GM12878 (cell line): ENCODE data around the gene CD3G. TPM values are rescaled to one million over a fixed set of nuclear protein-coding genes. Genes with fewer than 3 reads are reported as not detected.

Experiments
- ATAC-seq: fragments of 200-7000 bp; cut with Tn5 transposase; 3 replicates; pipeline ENCODE4 v1.9.1; 2020; ENCODE audit warnings: mild to moderate bottlenecking, moderate library complexity
- BruUV-seq: library from RNA; stranded (reverse); fragments of 400-500 nt; replicated peaks from 2 replicates; lab custom pipeline; 2021; lab: Mats Ljungman, UMichigan
- CTCF ChIA-PET: fragments of 300-600 bp; sonication (Branson Sonifier 250); formaldehyde crosslinking; extraction: SDS; loops from one replicate; lab custom pipeline; 2021; ENCODE audit warnings: inconsistent platforms; lab: Yijun Ruan, JAX
- POLR2A ChIA-PET: fragments of 350-600 bp; formaldehyde crosslinking; extraction: SDS; loops from one replicate; lab custom pipeline; 2021; ENCODE audit warnings: inconsistent platforms; lab: Charles Lee
- RAD21 ChIA-PET: fragments of 300-600 bp; sonication (Branson Sonifier 250); formaldehyde crosslinking; loops from one replicate; lab custom pipeline; 2023; ENCODE audit warnings: antibody characterized with exemption; ENCODE audit not compliant: unreplicated experiment; lab: Charles Lee
- SMC1A ChIA-PET: fragments of 300-600 bp; sonication (Branson Sonifier 250); formaldehyde crosslinking; loops from one replicate; lab custom pipeline; 2023; ENCODE audit not compliant: unreplicated experiment, uncharacterized antibody; lab: Charles Lee
- DNase-seq: peaks from one replicate; pipeline ENCODE4 v3.0.0-alpha.2; 2011; ENCODE audit warnings: low read depth, low spot score
- FAIRE-seq: peaks from 3 replicates; lab custom pipeline; 2011; peaks lifted over from hg19 to GRCh38; lab: Jason Lieb, UNC
- H2AFZ ChIP-seq: 2 replicates; pipeline ENCODE4 v1.6.0; 2011; ENCODE audit warnings: low read depth, low read length, control low read depth; ENCODE audit not compliant: control insufficient read depth
- H3K27ac ChIP-seq: 2 replicates; pipeline ENCODE4 v1.5.1; 2011; ENCODE audit warnings: control low read depth; ENCODE audit not compliant: control insufficient read depth, insufficient read depth
- H3K27me3 ChIP-seq, 2 experiments: replicated peaks in 1 of 2; 2 replicates each; pipeline versions ENCODE4 v1.6.0 to v1.6.1; 2011; ENCODE audit warnings: low read length in 1 of 2; ENCODE audit not compliant: control insufficient read depth in 2 of 2, insufficient read depth in 2 of 2
- H3K36me3 ChIP-seq, 2 experiments: 2 replicates each; pipeline ENCODE4 v1.5.1; 2011; ENCODE audit warnings: low read length in 1 of 2; ENCODE audit not compliant: control insufficient read depth in 2 of 2, insufficient read depth in 2 of 2
- H3K4me1 ChIP-seq: 2 replicates; pipeline ENCODE4 v1.6.1; 2011; ENCODE audit warnings: mild to moderate bottlenecking, low read length, moderate library complexity, mixed read lengths; ENCODE audit not compliant: control insufficient read depth, insufficient read depth
- H3K4me2 ChIP-seq: 2 replicates; pipeline ENCODE4 v1.6.0; 2011; ENCODE audit warnings: control low read depth; ENCODE audit not compliant: control insufficient read depth, insufficient read depth
- H3K4me3 ChIP-seq: fragments of 200-600 bp; sonication (generic); 2 replicates; pipeline ENCODE4 v1.5.1; 2016
- H3K79me2 ChIP-seq: 2 replicates; pipeline ENCODE4 v1.6.0; 2011; ENCODE audit warnings: low read length; ENCODE audit not compliant: control insufficient read depth, insufficient read depth
- H3K9ac ChIP-seq: 2 replicates; pipeline ENCODE4 v1.8.0; 2011; ENCODE audit warnings: low read length, control low read depth, mixed read lengths; ENCODE audit not compliant: control insufficient read depth, insufficient read depth
- H3K9me3 ChIP-seq: replicated peaks from 3 replicates; pipeline ENCODE4 v1.5.1; 2011; ENCODE audit warnings: mild to moderate bottlenecking, low read length; ENCODE audit not compliant: control insufficient read depth, insufficient read depth
- H4K20me1 ChIP-seq: 2 replicates; pipeline ENCODE4 v1.6.0; 2011; ENCODE audit not compliant: control insufficient read depth, insufficient read depth
- DPF2 ChIP-seq: fragments of 450-650 bp; IDR thresholded peaks from 2 replicates; pipeline ENCODE4 v1.6.1; 2017; ENCODE audit warnings: mild to moderate bottlenecking
- ELK1 ChIP-seq: IDR thresholded peaks from 2 replicates; pipeline ENCODE4 v1.6.1; 2012; ENCODE audit warnings: low read depth, low read length, improper control_type of control experiment
- FOXK2 ChIP-seq: fragments of 450-650 bp; IDR thresholded peaks from 2 replicates; pipeline ENCODE4 v1.6.1; 2017; ENCODE audit warnings: mild to moderate bottlenecking, moderate library complexity
- NFIC ChIP-seq: IDR thresholded peaks from 2 replicates; pipeline ENCODE4 v1.6.1; 2012; ENCODE audit warnings: low read depth, mild to moderate bottlenecking, inconsistent platforms, low read length, moderate library complexity
- RELA ChIP-seq: fragments of 450-650 bp; IDR thresholded peaks from 2 replicates; pipeline ENCODE4 v1.8.0; 2014; ENCODE audit warnings: borderline replicate concordance; ENCODE audit not compliant: partially characterized antibody
- REST ChIP-seq: IDR thresholded peaks from 2 replicates; pipeline ENCODE4 v1.6.1; 2012; ENCODE audit warnings: mild to moderate bottlenecking, low read depth, low read length
- STAT1 ChIP-seq: fragments of 450-650 bp; conservative IDR thresholded peaks from 2 replicates; pipeline ENCODE4 v1.6.1; 2014; ENCODE audit warnings: antibody characterized with exemption, mild to moderate bottlenecking
- SUZ12 ChIP-seq: fragments of 200-600 bp; sonication (generic); IDR thresholded peaks from one replicate; pipeline ENCODE4 v1.6.1; 2018; ENCODE audit warnings: antibody characterized with exemption, mild to moderate bottlenecking; ENCODE audit not compliant: unreplicated experiment
- ZNF384 ChIP-seq: IDR thresholded peaks from 2 replicates; pipeline ENCODE4 v1.6.1; 2012; ENCODE audit warnings: low read depth, mild to moderate bottlenecking, low read length, improper control_type of control experiment, borderline replicate concordance
- ZSCAN29 ChIP-seq: fragments of 450-650 bp; IDR thresholded peaks from 2 replicates; pipeline ENCODE4 v1.6.1; 2017; ENCODE audit warnings: mild to moderate bottlenecking, moderate library complexity
- WGBS: methylation state at CpG from one replicate; pipeline ENCODE4 v1.1.6; 2016; ENCODE audit warnings: low lambda C conversion rate; ENCODE audit not compliant: insufficient replicate concordance, insufficient coverage; ENCODE audit errors: missing lambda C conversion rate; 5-methylcytosine and 5-hydroxymethylcytosine counted together
- in situ Hi-C: fragments of 300-500 bp; cut with MboI; formaldehyde crosslinking; loops from 9 replicates; pipeline ENCODE4 v1.14.3; 2018; ENCODE audit warnings: mixed read lengths
- intact Hi-C: fragments of 100-400 bp; cut with micrococcal nuclease; formaldehyde crosslinking; loops from one replicate; pipeline ENCODE4 v1.14.2; 2022; ENCODE audit not compliant: unreplicated experiment
- polyA plus RNA-seq, 11 experiments: library from polyadenylated mRNA; depleted of rRNA in 4 of 11; unstranded in 6 of 11; stranded (reverse) in 5 of 11; fragments of >200 nt; fragmentation: Nextera tagmentation in 4 of 11; fragmentation: Illumina TruSeq in 1 of 11; extraction: Ambion mirVana in 4 of 11; extraction: Trizol in 1 of 11; gene quantifications; 1 replicate in 1 of 11; 2 replicates in 10 of 11; pipeline versions ENCODE4 v1.2.1 to v1.2.3, GENCODE V29; 2011 to 2016; ENCODE audit warnings: inconsistent platforms in 2 of 11, missing spikeins in 2 of 11, low read depth in 1 of 11
- total RNA-seq, 4 experiments: library from RNA; depleted of rRNA in 3 of 4; stranded (reverse); fragments of >200 nt in 3 of 4; fragmentation: Illumina TruSeq in 1 of 4; extraction: Trizol in 1 of 4; gene quantifications; 2 replicates each; pipeline versions ENCODE4 v1.2.1 to v1.2.3, GENCODE V29; 2013 to 2021

The CD3G gene
- total and polyA plus RNA-seq, 10 of the 15 experiments (the other 5 are each of a cell fraction or from before 2014, with no cell fraction given), result 0.10 to 0.16 (median 0.13) TPM; not detected in 7

- ATAC-seq, result no peak
- POLR2A ChIA-PET, result no interaction called here
- RAD21 ChIA-PET, result interaction anchor here (0.9 to 3.6 kb wide), 2 partner anchors 15 to 112 kb away, joined by 3 to 17 read pairs; no protein-coding TSS in a partner anchor
- no peak overlapping the region for H2AFZ ChIP-seq
- H4K20me1 ChIP-seq, result no peaks in the 10 kb centered on the region
- DNase-seq, result no peak
- H3K9me3 ChIP-seq, result no peaks in the 10 kb centered on the region; the same call in 2 of the 3 replicates
- no peak overlapping the region for H3K4me2 ChIP-seq
- H3K36me3 ChIP-seq, result no peaks in the 10 kb centered on the region
- H3K27me3 ChIP-seq, result no peaks in the 10 kb centered on the region
- in situ Hi-C loops (no loop called here), intact Hi-C loops (no loop called here)
- BruUV-seq, result no TSS peak
- H3K9ac ChIP-seq, result no peak overlapping the region
- no peaks in the 10 kb centered on the region for H3K79me2 ChIP-seq
- H3K4me3 ChIP-seq, result no peak overlapping the region
- no peak for TF ChIP-seq NFIC
- TF ChIP-seq STAT1, result no peak
- TF ChIP-seq SUZ12, result no peak
- no peak for FAIRE-seq
- SMC1A ChIA-PET, result interaction anchor here (0.8 to 1.6 kb wide), 10 partner anchors 14 to 139 kb away, joined by 3 to 7 read pairs (median 3); no protein-coding TSS in a partner anchor
- no peak overlapping the region for H3K27ac ChIP-seq
- CTCF ChIA-PET, result interaction anchor here (1.0 to 2.0 kb wide), 5 partner anchors 12 to 112 kb away, joined by 3 to 12 read pairs (median 3); no protein-coding TSS in a partner anchor
- H3K4me1 ChIP-seq, result peaks cover 7% of the 10 kb centered on the region; the same call in 1 of the 2 replicates
- WGBS, result 54% methylated on average over 3 of the region's 3 CpGs
Measured at GRCh38 chr11:118310781-118311485, 33.2 kb upstream of the CD3G start.

GRCh38 chr11:118311518-118311917 is 32.6 kb upstream of the CD3G start:
- no peak overlapping the region for H3K27ac ChIP-seq
- no TSS peak for BruUV-seq
- peaks cover 7% of the 10 kb centered on the region; the same call in 1 of the 2 replicates for H3K4me1 ChIP-seq
- RAD21 ChIA-PET, result interaction anchor here (0.9 to 3.6 kb wide), 2 partner anchors 16 to 113 kb away, joined by 3 to 17 read pairs; no protein-coding TSS in a partner anchor
- CTCF ChIA-PET, result interaction anchor here (0.9 to 2.0 kb wide), 7 partner anchors 11 to 117 kb away, joined by 3 to 12 read pairs (median 4); no protein-coding TSS in a partner anchor
- no peaks in the 10 kb centered on the region for H4K20me1 ChIP-seq
- 33% methylated on average over 4 of the region's 4 CpGs for WGBS
- FAIRE-seq, result no peak
- DNase-seq, result no peak
- no peaks in the 10 kb centered on the region for H3K36me3 ChIP-seq
- H3K4me2 ChIP-seq, result no peak overlapping the region
- no peak overlapping the region for H3K9ac ChIP-seq
- POLR2A ChIA-PET, result no interaction called here
- in situ Hi-C loops, result no loop called here
- no peak overlapping the region for H3K4me3 ChIP-seq
- H3K9me3 ChIP-seq, result no peaks in the 10 kb centered on the region; the same call in 2 of the 3 replicates
- H3K79me2 ChIP-seq, result no peaks in the 10 kb centered on the region
- SMC1A ChIA-PET, result interaction anchor here (0.8 to 1.6 kb wide), 12 partner anchors 8 to 140 kb away, joined by 3 to 7 read pairs (median 3); no protein-coding TSS in a partner anchor
- no peaks in the 10 kb centered on the region for H3K27me3 ChIP-seq
- no peak overlapping the region for H2AFZ ChIP-seq
- ATAC-seq, result no peak
- intact Hi-C loops, result no loop called here
- no peak for TF ChIP-seq DPF2
- TF ChIP-seq ZSCAN29, result no peak
- TF ChIP-seq FOXK2, result no peak
- TF ChIP-seq REST, result no peak
- no peak for TF ChIP-seq ELK1
- no peak for TF ChIP-seq ZNF384
- no peak for TF ChIP-seq RELA
